GM21423 (cell line): ENCODE results near the gene CIAO3.

ENCODE experiments used
- ATAC-seq: cut with Tn5 transposase; IDR thresholded peaks from one replicate; pipeline ENCODE4 v1.9.1; 2021; ENCODE audit warnings: mild to moderate bottlenecking, moderate library complexity; ENCODE audit not compliant: unreplicated experiment

CIAO3 gene

DNA sequence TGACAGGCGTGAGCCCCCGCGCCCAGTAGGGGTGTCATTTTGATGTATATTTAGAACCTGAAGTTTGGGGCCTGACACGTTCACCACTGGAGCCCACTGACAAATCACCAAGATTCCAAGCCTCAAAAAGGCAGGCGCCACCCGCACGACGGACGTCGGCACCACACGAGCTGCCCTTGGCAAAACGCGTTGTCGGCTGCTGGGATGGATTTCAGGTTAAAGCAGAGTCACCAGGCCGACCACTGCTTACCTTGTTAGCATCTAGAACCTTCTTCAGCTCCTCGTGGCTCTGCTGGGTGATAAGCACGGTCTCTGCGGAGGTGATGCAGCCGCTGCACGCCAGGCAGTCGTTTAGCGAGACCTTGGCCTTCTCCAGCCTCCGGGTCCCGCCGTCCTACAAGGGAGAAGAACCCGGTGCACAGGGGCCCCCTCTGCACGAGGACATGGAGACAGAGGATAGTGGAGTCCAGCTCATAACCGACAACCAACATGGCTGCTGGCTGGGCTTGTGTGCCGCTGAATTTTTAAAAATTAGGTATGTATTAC lies 3.8 kb downstream of the CIAO3 start:
- ATAC-seq = no peak

- no peak for ATAC-seq
Observed at GRCh38 chr16:735982-736453, 4.8 kb downstream of the CIAO3 start.

- ATAC-seq = no peak
Observed at GRCh38 chr16:734981-735881, 5.6 kb downstream of the CIAO3 start.

GRCh38 chr16:734208-734980 lies 6.4 kb downstream of the CIAO3 start:
- ATAC-seq = no peak

DNA sequence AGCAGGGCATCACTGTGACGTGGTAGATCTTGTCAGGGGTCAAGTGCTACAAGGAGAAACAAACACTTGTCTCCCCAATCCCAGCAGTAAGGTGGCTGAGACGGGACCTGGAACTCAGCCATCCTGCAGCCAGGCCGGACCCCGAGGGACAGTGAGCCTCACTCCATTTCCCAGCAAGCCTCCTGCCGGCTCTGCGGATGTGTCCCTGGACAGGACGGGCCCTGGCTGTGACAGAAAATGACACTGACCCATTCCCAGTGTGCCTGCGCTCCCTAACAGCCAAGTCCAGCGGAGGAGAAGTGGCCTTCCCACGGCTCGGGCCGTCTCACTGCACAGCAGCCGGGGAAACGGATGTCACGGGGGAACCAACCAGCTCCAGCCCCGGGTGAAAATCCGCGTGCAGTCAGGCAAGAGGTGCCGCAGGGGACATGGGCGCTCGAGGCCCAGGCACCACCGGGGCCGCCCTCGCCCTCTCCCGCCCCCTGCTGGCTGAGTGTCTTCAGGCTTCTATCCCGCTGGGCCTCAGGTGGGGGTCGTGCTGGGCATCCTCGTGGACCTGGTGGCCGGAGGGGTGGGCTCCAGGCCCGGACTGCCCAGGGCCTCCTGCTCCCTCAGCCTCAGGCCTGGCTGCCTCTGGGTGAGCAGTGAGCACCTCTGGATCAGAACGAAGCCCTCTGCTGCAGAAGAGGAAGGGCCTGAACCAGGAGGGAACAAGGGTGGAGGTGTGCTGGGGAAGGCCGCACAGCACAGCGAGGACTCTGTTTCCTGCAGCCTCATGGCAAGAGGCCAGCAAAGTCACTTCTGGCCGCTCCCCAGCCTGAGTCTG lies 7.2 kb downstream of the CIAO3 start:
- ATAC-seq = no peak

- ATAC-seq = no peak
Observed at GRCh38 chr16:732936-733335, 7.9 kb downstream of the CIAO3 start.

- no peak for ATAC-seq
Observed at GRCh38 chr16:732332-732731, 8.5 kb downstream of the CIAO3 start.

DNA sequence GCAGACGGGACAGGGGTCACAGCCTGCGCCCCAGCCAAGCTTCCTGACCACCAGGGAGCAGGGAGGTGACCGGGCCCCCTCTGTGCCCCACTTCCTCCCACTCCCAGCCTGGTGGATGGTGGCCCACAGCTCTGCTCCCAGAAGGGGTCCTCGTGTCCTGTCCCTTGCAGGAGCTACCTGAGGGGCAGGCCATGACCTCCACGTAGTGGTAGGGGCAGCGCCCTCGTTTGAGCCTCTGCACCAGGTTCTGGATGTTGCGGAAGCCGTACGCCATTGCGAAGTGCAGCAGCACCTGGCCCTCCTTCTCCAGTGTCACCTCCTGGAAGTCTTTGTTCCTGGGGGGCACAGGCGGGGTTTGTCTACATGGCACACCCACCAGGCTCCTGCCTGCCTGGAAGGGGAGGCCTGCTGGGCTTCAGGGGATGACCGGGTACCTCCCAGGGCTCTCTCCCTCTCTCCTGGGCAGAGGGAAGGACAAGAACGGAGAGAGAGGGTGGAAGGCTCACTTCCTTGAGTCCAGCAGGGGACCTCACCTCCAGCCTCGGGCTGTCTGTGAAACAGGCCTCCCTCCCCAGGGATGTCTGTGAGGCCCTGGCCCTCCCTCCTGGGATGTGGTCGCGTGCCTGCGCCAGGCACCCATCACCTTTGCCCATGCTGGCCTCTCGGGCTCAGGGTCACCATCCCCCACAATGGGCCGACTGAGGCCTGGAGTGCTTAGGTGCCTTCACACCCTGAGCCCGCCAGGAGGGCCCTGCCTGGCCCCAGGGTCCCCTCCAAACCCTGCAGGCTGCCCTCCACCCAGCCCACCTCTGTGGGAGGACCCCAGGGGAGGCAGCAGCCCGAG lies 9.9 kb downstream of the CIAO3 start:
- ATAC-seq = no peak

- no peak for ATAC-seq
Observed at GRCh38 chr16:729768-730665, 10.8 kb downstream of the CIAO3 start.

DNA sequence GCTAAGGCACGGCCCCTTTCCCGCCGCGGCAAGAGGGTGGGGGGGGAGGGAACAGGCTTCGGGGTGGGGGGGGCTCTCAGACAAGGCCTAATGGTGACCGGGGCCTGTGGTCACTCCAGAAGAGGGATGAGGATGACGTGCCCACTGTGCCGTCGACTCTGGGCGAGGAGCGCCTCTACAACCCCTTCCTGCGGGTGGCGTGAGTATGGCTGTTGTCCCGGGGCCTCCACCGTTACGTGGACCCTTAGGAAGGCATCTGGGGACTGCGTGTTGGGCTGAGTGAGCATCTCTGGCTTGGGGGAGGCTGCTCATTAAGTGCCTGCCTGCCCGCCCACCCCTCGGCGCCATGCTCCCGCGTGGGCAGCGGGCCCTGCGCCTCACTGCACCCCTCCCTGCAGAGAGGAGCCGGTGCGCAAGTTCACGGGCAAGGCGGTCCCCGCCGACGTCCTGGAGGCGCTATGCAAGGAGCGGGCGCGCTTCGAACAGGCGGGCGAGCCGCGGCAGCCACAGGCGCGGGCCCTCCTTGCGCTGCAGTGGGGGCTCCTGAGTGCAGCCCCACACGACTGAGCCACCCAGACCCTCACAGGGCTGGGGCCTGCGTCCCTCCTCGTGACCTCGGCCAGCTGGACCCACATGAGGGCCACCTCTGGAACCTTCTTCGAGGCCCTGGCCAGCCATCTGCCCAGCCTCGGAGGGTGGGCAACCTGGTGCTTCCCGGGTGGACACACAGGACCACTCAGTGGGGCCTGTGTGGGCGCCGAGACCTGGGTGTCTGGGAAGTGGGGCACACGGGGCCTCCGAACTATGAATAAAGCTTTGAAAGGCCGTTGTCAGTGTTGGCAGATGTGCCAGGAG lies 11.7 kb downstream of the CIAO3 start:
- no peak for ATAC-seq

GRCh38 chr16:728131-728889 lies 12.5 kb downstream of the CIAO3 start:
- peak; percentile 39 for ATAC-seq

GRCh38 chr16:727291-727977 lies 13.4 kb downstream of the CIAO3 start:
- no peak for ATAC-seq

GRCh38 chr16:726438-727290 lies 14.1 kb downstream of the CIAO3 start, which contains the start of the genes CCDC78 and HAGHL:
Gene CCDC78, minus strand, starts transcription at chr16:726443. Its CDS starts 76 bp downstream, at chr16:726367.
Gene HAGHL, plus strand, starts transcription at chr16:727106. Its CDS starts 404 bp downstream, at chr16:727510.
- no peak for ATAC-seq

- ATAC-seq = no peak
Observed at GRCh38 chr16:726188-726437, 14.7 kb downstream of the CIAO3 start.

DNA sequence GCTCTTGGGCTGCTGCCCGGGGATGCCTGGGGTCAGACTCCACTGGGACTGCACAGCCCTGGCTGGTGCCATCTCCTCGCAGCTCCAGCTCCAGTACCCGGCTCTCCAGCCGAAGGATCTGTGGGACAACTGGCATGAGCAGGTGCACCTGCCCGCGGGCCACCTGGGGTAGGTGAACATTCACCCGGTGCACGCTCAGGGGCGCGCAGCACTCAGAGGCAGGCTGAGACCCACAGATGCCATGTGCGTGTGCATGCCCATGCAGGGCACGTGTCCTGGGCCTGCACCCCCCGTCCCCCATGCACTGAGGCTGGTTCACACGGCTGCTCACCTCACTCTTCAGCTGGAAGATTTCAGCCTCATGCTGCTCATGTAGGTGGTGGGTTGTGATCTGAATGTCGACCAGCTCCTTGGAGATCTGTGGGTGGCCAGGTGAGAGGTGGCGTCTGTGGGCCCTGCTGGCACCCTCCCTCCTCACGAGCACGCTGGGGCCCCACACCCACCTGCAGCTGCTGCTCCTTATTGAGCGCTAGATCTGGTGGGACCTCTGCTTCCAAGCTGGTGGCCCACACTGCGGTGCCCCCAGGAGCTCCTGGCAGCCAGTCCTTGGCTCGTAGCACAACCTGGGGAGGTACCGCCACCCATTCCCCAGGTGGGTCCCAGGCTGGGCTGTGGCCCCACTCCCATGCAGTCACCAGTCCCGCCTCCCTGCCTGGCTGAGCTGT lies 15.2 kb downstream of the CIAO3 start:
- no peak for ATAC-seq
